ENCODE results near the gene STYXL1.

The STYXL1 gene

GRCh38 chr7:75971961-75972763 is 75.6 kb downstream of the STYXL1 start:
- no peak for DNase-seq

GRCh38 chr7:75971309-75971960 is 76.4 kb downstream of the STYXL1 start:
- DNase-seq: no peak

DNA sequence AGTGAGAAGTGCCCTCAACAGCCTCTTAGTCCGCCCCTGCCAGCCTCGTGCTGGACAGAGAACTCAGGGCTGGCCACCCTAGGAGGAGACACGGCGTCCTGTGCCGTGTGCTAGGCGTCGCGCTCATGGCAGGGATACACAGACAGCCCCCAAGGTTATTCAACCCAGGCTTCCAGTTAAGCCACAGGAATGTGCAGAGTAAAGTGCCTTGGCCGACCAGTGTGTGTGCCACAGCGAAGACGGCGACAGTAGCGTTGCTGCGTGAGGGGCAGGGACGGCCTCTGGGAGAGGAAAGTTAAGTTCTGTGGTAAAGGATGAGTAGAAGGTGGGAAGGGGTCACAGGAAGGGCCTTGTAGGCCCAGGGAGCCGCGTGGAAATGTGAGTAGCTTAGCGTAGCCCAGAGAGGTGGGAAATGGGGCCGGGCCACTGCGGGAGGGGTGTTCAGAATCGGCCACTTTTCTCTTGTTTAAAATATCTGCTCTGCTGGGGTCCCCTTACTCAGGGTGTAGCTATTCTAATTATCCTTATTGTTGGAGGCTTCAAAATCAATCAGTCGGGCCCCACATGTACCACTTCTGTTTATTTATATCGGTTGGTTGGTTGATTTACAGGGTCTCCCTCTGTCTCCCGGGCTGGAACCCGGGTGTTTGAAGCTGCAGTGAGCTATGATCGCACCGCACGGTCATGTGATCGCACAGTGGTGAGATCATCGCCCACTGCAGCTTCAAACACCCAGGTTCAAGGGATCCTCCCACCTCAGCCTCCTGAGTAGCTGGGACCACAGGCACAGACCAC is 77.9 kb downstream of the STYXL1 start:
- no peak for DNase-seq

DNA sequence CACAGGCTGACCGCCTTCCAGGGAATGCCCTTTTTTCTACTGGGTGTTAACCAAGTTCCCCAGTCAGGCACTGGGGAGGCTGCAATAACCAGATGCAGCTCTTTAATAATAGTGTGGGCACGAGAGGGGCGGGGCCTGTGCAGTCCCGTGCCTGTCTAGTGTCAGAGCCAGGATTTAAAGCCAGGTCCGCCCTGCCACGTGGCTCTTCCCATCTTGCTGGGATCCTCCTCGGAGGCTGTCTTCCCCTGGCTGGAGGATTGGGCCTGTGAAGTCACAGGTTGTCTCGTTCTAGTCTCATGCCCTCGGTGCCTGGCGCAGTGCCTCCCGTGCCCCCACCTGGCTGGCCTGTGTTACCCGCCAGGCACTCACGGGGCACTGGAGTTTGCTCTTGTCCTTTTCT is 78.6 kb downstream of the STYXL1 start:
- no peak for DNase-seq

GRCh38 chr7:75968561-75969001 is 79.2 kb downstream of the STYXL1 start:
- DNase-seq: no peak

DNA sequence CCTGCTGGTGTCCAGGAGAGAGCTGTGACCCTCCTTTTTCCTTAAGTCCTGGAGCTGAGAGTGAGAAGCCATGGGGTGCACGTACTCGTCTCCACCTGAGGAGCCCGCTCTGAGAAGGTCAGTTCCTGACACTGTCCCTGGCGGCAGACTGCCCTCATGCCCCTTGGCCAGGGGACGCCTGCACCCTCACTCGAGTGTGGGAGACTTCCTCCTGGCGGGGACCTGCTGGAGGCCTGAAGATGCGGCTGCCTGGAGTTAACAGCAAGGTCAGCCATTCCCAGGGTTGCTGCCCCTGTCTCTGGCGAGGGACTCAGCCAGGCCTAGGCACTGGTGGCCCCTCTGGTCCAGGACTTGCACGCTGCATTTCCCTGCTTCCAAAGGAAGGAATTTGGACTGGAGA is 79.8 kb downstream of the STYXL1 start:
- DNase-seq: no peak

- DNase-seq: no peak
These were observed 80.3 kb downstream of the STYXL1 start for GRCh38 chr7:75967487-75967997.

DNA sequence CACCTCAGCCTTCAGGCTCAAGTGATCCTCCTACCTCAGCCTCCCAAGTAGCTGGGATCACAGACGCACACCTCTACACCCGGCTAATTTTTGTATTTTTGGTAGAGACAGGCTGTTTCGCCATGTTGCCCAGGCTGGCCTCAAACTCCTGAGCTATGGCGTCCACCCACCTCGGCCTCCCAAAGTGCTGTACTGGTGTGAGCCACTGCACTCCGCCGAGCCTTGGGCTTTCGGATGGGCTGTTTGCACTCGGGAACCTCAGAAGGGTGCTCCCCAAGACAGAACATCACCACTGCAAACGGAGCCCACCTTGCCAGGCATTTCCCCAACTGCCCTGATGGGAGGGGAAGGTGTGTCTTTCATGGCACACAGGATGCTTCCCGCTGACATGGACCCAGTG is 80.7 kb downstream of the STYXL1 start:
- DNase-seq: no peak

DNA sequence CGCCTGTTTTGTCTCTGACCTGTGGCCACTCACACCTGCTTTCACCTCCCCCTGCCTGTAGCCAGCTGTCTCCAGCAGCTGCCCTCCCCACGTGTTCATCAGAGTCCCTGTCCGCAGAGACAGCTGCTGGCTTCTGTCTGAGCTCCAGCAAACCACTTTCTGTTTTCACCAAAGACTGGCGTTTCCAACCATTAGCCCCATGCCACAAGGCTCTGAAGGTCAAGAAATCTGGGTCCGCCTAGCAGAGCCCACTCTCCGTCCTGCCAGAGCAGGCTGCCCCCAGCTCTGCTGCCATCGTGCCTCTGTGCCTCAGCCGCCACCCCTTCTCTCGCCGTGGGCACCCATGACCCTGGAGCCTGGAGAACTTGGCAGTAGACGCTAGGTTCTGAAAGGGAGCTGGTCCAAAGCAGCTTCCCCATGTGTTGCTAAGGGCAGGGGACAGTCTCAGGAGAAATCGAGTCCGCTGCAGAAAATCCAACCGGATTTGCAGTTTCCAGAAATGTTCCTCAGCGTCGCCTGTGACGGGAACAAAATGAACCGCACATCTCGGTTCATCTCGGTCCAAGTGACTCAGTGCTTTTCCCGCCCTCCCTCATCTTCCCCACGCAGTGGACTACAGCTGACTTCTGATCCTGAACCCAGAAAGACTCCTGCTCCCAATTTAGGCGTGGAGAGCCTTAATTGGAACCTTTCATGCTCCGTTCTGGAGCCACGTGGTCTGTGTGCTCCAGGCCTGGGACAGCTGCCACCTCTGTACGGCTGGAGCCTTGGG is 81.4 kb downstream of the STYXL1 start:
- no peak for DNase-seq

- DNase-seq: no peak
These were observed 82.2 kb downstream of the STYXL1 start for GRCh38 chr7:75965617-75966016.

GRCh38 chr7:75963381-75963995 is 84.3 kb downstream of the STYXL1 start:
- no peak for DNase-seq

DNA sequence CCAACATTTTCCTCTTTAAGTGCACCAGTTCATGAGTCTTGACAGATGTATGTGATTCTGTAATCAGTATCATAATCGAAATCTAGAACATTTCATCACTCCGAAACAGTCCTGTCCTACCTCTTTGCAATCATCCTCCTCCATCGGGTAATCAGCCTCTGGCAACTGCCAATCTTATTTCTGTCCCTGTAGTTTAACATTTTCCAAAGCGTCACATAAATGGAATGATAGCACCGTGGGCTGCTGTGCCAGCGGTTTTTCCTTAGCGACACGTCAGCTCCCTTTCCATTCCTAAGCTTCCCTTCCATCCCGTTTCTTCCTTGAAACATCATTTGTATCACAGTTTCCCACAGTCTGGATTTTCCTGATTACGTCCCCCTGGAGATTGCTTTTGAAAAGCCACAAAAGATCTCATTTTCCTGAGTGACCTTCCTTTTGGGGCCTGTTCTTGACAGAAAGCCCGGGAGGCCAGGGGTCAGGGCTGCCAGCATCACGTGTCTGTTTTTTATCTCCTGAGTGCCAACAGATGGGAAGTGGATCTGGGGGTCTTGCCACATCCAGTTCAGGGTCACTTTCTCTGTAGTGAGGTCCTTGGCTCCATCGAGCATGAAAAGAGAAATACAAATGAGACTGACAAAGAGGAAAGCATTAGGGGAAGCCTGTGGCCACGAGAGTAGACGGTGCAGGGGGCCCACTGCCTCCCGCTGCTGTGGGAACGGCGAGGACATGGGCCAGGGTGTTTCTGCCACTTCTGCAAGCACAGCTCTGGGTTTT is 85.0 kb downstream of the STYXL1 start:
- DNase-seq: no peak

GRCh38 chr7:75961218-75961617 is 86.6 kb downstream of the STYXL1 start:
- DNase-seq: no peak

GRCh38 chr7:75960372-75960771 is 87.4 kb downstream of the STYXL1 start:
- DNase-seq: no peak

DNA sequence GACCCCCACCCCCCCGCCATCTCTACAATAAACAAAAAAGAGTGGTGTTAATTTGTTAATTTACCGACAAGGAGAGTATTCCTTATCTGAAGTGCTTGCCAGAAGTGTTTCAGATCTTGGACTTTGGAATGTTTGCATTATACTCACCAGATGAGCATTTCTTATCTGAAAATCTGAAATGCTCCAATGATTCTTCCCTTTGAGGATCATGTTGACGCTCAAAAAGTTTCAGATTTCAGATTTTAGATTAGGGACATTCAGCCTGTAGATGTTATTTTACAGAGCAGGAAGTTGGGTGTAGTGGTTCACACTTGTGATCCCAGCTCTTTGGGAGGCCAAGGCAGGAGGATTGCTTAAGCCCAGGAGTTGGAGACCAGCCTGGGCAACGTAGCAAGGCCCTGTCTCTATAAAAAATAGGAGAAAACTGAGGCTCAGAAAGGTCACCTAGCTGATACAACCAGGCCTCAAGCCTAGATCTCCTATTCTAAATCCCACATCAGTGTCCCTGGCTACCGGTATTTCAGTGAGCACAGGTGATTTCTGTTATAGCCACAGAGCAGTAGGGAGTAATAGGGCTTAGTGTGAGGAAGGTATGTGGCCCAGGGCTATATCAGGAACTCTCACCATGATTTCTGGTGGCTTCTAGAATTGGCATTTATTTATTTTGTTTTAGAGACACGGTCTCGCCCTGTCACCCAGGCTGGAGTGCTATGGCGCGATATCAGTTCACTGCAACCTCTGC is 88.8 kb downstream of the STYXL1 start:
- DNase-seq: no peak

DNA sequence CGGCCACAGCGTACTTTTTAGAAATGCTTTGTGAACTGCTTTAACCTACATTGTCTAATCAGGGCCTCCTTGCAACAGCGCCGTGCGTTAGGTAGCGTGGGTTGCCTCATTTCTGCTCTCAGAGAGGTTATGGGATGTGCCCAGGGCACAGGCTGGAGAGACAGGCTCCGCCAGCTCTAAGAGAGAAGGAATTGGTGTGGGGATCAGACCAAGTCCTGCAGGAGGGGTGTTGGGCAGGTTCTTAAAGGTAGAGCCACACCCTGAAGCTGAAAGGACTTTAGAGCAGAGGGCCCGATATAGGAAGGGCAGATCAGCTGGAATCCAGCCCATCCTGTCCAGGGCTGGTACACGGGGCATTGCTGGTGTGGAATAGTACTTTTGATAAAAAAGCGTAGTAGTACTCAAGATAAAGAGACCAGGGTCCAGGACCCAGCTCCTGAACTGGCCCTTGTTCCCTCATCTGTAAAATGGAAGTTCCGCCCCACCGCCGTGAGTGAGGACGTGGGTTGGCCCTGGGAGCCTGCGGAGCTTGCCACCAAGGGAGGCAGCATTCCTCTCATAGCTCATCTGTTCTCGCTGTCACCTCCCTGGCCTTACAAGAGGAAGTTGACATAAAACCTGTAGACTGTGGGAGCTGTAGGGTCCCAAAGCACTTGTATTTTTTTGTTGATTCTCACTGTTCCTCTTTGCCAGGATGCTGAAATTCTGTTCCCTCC is 90.6 kb downstream of the STYXL1 start:
- DNase-seq: no peak

- DNase-seq: no peak
These were observed 92.4 kb downstream of the STYXL1 start for GRCh38 chr7:75955331-75955955.

DNA sequence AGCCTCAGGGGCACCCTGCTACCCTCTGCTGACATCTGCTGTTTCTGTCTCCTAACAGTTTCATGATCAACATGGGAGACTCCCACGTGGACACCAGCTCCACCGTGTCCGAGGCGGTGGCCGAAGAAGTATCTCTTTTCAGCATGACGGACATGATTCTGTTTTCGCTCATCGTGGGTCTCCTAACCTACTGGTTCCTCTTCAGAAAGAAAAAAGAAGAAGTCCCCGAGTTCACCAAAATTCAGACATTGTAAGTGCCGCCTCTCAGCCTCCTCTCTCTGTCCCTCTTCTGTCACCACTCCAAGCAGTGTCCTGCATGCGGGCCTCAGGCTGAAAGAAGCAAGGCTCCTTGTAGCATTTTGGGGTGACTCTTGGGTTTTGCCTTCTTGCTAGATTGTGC is 93.9 kb downstream of the STYXL1 start:
- no peak for DNase-seq

GRCh38 chr7:75953431-75953830 is 94.4 kb downstream of the STYXL1 start:
- no peak for DNase-seq

All from CD4-positive, alpha-beta T cell treated with Interleukin-4 for 4 hours (primary cell).